Suprapubic skin (tissue), 4 donors: ENCODE results near the gene SAYSD1. TPM values are rescaled to one million over a fixed set of nuclear protein-coding genes. Genes with fewer than 3 reads are reported as not detected.

Experiments
- DNase-seq, 2 donors: peaks; one replicate each; pipeline ENCODE4 v3.0.0-alpha.2; 2019; ENCODE audit warnings: low spot score in 2 of 2
- H3K27ac ChIP-seq: fragments of 200-600 bp; sonication (generic); one replicate; pipeline ENCODE4 v1.5.1; 2019
- H3K27me3 ChIP-seq: fragments of 200-600 bp; sonication (generic); one replicate; pipeline ENCODE4 v1.5.1; 2019
- H3K36me3 ChIP-seq: fragments of 200-600 bp; sonication (generic); one replicate; pipeline ENCODE4 v1.5.1; 2019
- H3K4me1 ChIP-seq: fragments of 200-600 bp; sonication (generic); one replicate; pipeline ENCODE4 v1.5.1; 2019
- H3K4me3 ChIP-seq: fragments of 200-600 bp; sonication (generic); one replicate; pipeline ENCODE4 v1.5.1; 2019; ENCODE audit warnings: mild to moderate bottlenecking
- H3K9me3 ChIP-seq: fragments of 200-600 bp; sonication (generic); one replicate; pipeline ENCODE4 v1.5.1; 2019
- EP300 ChIP-seq: sonication (generic); formaldehyde crosslinking; IDR thresholded peaks from one replicate; pipeline ENCODE4 v1.6.1; 2017; ENCODE audit warnings: antibody characterized with exemption
- POLR2A ChIP-seq, 2 donors: fragments of 450-650 bp; IDR thresholded peaks; one replicate each; pipeline ENCODE4 v1.6.1; 2017; ENCODE audit warnings: antibody characterized with exemption in 2 of 2, mild to moderate bottlenecking in 2 of 2, moderate library complexity in 2 of 2
- POLR2AphosphoS5 ChIP-seq, 3 donors: sonication (generic); formaldehyde crosslinking; IDR thresholded peaks; one replicate each; pipeline ENCODE4 v1.6.1; 2017; ENCODE audit warnings: antibody characterized with exemption in 3 of 3
- WGBS: methylation state at CpG from one replicate; pipeline ENCODE4 v1.1.5; 2018; 5-methylcytosine and 5-hydroxymethylcytosine counted together
- total RNA-seq, 4 donors: library from RNA; depleted of rRNA; stranded (reverse); fragments of >200 nt; gene quantifications; one replicate each; pipeline ENCODE4 v1.1.0, GENCODE V29; 2016
- TF ChIP-seq, protein P1 (sequence below), 2 donors: fragments of 200-600 bp in 1 of 2; fragments of 450-650 bp in 1 of 2; sonication (generic) in 1 of 2; IDR thresholded peaks; one replicate each; pipeline ENCODE4 v1.5.1; 2016 to 2019; ENCODE audit warnings: antibody characterized with exemption in 2 of 2, mild to moderate bottlenecking in 1 of 2, moderate library complexity in 1 of 2

Gene SAYSD1
- total RNA-seq, 4 donors from 2014 or later: 12.1 to 17.4 (median 14.4) TPM

GRCh38 chr6:39086294-39086693, 28.7 kb downstream of the SAYSD1 start:
- no peaks in the 10 kb centered on the region for H3K9me3 ChIP-seq
- H3K36me3 ChIP-seq: no peaks in the 10 kb centered on the region
- peaks cover 33% of the 10 kb centered on the region for H3K27me3 ChIP-seq
- 75% methylated on average over 7 of the region's 7 CpGs for WGBS
- TF ChIP-seq, protein P1, sequence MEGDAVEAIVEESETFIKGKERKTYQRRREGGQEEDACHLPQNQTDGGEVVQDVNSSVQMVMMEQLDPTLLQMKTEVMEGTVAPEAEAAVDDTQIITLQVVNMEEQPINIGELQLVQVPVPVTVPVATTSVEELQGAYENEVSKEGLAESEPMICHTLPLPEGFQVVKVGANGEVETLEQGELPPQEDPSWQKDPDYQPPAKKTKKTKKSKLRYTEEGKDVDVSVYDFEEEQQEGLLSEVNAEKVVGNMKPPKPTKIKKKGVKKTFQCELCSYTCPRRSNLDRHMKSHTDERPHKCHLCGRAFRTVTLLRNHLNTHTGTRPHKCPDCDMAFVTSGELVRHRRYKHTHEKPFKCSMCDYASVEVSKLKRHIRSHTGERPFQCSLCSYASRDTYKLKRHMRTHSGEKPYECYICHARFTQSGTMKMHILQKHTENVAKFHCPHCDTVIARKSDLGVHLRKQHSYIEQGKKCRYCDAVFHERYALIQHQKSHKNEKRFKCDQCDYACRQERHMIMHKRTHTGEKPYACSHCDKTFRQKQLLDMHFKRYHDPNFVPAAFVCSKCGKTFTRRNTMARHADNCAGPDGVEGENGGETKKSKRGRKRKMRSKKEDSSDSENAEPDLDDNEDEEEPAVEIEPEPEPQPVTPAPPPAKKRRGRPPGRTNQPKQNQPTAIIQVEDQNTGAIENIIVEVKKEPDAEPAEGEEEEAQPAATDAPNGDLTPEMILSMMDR (IDR thresholded peaks at IDR 0.05): no peak
- TF ChIP-seq EP300 (no peak), POLR2AphosphoS5 (IDR thresholded peaks at IDR 0.05) (no peak), POLR2A (IDR thresholded peaks at IDR 0.05) (no peak)
- no peak overlapping the region for H3K4me3 ChIP-seq
- no peak for DNase-seq
- H3K27ac ChIP-seq: no peak overlapping the region
- H3K4me1 ChIP-seq: no peaks in the 10 kb centered on the region

- H3K27ac ChIP-seq: no peak overlapping the region
- DNase-seq: no peak
These were observed 29.7 kb downstream of the SAYSD1 start for GRCh38 chr6:39085129-39085797.

DNA sequence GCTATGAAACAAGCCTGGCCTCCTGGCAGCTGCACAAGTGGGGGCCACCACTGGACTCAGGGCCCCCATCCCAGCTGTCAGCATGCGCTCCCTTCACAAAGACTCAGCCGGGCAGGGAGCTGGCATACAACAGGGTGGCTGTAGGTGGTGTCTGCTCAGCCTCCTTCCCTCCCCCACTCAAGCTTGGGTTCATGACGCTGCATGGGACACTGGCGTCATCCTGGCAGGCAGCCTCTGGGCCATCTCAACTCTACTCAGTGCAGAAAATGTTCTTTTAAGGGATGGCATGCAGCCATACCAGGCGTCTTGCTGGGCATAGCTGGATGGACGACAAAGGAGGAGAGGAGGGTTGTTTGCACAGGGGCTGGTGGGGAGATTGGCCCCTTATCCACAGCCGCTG, 30.5 kb downstream of the SAYSD1 start:
- peaks cover 28% of the 10 kb centered on the region for H3K27me3 ChIP-seq
- no peaks in the 10 kb centered on the region for H3K36me3 ChIP-seq
- no peaks in the 10 kb centered on the region for H3K9me3 ChIP-seq
- no peak overlapping the region for H3K4me3 ChIP-seq
- no peaks in the 10 kb centered on the region for H3K4me1 ChIP-seq
- TF ChIP-seq EP300: no peak
- TF ChIP-seq, protein P1 (IDR thresholded peaks at IDR 0.05): no peak
- TF ChIP-seq POLR2A (IDR thresholded peaks at IDR 0.05): no peak
- H3K27ac ChIP-seq: no peak overlapping the region
- no peak for DNase-seq
- 91% methylated on average over 5 of the region's 7 CpGs for WGBS

More at GRCh38 chr6:39085129-39085797, 29.7 kb downstream of the SAYSD1 start:
- Histone ChIP-seq H3K36me3 (no peaks in the 10 kb centered on the region), H3K4me3 (no peak overlapping the region), H3K4me1 (no peaks in the 10 kb centered on the region), H3K9me3 (no peaks in the 10 kb centered on the region), H3K27me3 (peaks cover 29% of the 10 kb centered on the region)
- 59% methylated on average over 5 of the region's 5 CpGs for WGBS
- TF ChIP-seq POLR2A (IDR thresholded peaks at IDR 0.05) (no peak), EP300 (no peak), POLR2AphosphoS5 (IDR thresholded peaks at IDR 0.05) (no peak)
- TF ChIP-seq, protein P1 (IDR thresholded peaks at IDR 0.05): no peak

- Histone ChIP-seq H3K4me3 (no peak overlapping the region), H3K9me3 (no peaks in the 10 kb centered on the region), H3K36me3 (no peaks in the 10 kb centered on the region), H3K27ac (no peak overlapping the region), H3K4me1 (no peaks in the 10 kb centered on the region), H3K27me3 (peaks cover 26% of the 10 kb centered on the region)
- no peak for DNase-seq
- TF ChIP-seq POLR2A (IDR thresholded peaks at IDR 0.05): no peak
- TF ChIP-seq, protein P1 (IDR thresholded peaks at IDR 0.05): no peak
- TF ChIP-seq POLR2AphosphoS5 (IDR thresholded peaks at IDR 0.05): no peak
- no peak for TF ChIP-seq EP300
- WGBS: 45% methylated on average over 2 of the region's 2 CpGs
These were observed 31.8 kb downstream of the SAYSD1 start for GRCh38 chr6:39083231-39083634.

DNA sequence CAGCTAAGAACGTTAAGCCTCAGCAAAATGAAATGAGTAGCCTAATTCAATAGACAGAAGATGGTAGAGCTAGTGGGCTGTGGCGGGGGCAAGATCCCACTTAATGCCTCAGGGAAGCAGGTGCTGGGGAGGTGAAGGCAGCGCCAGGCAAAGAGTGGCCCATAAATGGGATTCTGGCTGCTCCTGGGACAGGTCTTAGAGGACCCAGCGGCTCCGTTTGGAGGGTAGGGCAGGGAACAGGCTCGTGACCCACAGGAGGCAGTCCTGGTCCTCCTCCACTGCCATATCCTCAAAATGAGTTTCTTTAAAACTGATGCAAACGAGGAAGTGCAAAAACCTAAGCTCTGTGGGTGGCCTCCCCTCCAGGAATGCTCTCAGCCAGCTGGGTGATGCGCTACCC, 32.7 kb downstream of the SAYSD1 start:
- no peak overlapping the region for H3K27ac ChIP-seq
- 72% methylated on average over 7 of the region's 8 CpGs for WGBS
- DNase-seq: no peak
- no peak overlapping the region for H3K4me3 ChIP-seq
- H3K9me3 ChIP-seq: no peaks in the 10 kb centered on the region
- peaks cover 21% of the 10 kb centered on the region for H3K27me3 ChIP-seq
- H3K36me3 ChIP-seq: no peaks in the 10 kb centered on the region
- TF ChIP-seq, protein P1 (IDR thresholded peaks at IDR 0.05): no peak
- no peak for TF ChIP-seq POLR2A (IDR thresholded peaks at IDR 0.05)
- no peak for TF ChIP-seq POLR2AphosphoS5 (IDR thresholded peaks at IDR 0.05)
- TF ChIP-seq EP300: no peak
- H3K4me1 ChIP-seq: no peaks in the 10 kb centered on the region
